KMS-11 (cell line): ENCODE measurements around the gene FKBP2.

Experiments
- H2AFZ ChIP-seq: fragments of 200-600 bp; sonication (generic); 2 replicates; pipeline ENCODE4 v1.6.1; 2016; ENCODE audit warnings: antibody characterized with exemption, mixed run types, low read depth
- H3K27ac ChIP-seq: fragments of 200-600 bp; sonication (generic); 2 replicates; pipeline ENCODE4 v1.6.1; 2016; ENCODE audit warnings: mild to moderate bottlenecking, mixed run types
- H3K27me3 ChIP-seq: fragments of 200-600 bp; sonication (generic); 2 replicates; pipeline ENCODE4 v1.6.1; 2017; ENCODE audit warnings: mild to moderate bottlenecking, low read depth, mixed run types, moderate library complexity; ENCODE audit not compliant: insufficient read depth
- H3K36me3 ChIP-seq: fragments of 200-600 bp; sonication (generic); 2 replicates; pipeline ENCODE4 v1.6.1; 2017; ENCODE audit warnings: mild to moderate bottlenecking, mixed run types; ENCODE audit not compliant: insufficient read depth
- H3K4me1 ChIP-seq: fragments of 200-600 bp; sonication (generic); 2 replicates; pipeline ENCODE4 v1.6.1; 2016; ENCODE audit warnings: mild to moderate bottlenecking, low read depth, mixed run types; ENCODE audit not compliant: poor library complexity, severe bottlenecking
- H3K4me2 ChIP-seq: fragments of 200-600 bp; sonication (generic); 2 replicates; pipeline ENCODE4 v1.7.0; 2016; ENCODE audit warnings: mild to moderate bottlenecking, mixed run types
- H3K4me3 ChIP-seq: fragments of 200-600 bp; sonication (generic); IDR thresholded peaks from 2 replicates; pipeline ENCODE4 v1.6.1; 2017; ENCODE audit warnings: low read depth, low read length, mixed read lengths; ENCODE audit not compliant: insufficient read depth
- H3K79me2 ChIP-seq: fragments of 200-600 bp; sonication (generic); 2 replicates; pipeline ENCODE4 v1.6.1; 2016; ENCODE audit warnings: low read depth, mixed run types; ENCODE audit not compliant: insufficient read depth
- H3K9ac ChIP-seq: fragments of 200-600 bp; sonication (generic); 2 replicates; pipeline ENCODE4 v1.6.1; 2016; ENCODE audit warnings: mild to moderate bottlenecking, mixed run types
- H4K20me1 ChIP-seq: fragments of 200-600 bp; sonication (generic); 2 replicates; pipeline ENCODE4 v1.6.1; 2016; ENCODE audit warnings: mild to moderate bottlenecking, mixed run types; ENCODE audit not compliant: insufficient read depth
- CTCF ChIP-seq: fragments of 200-600 bp; sonication (generic); conservative IDR thresholded peaks from 2 replicates; pipeline ENCODE4 v1.6.1; 2017; ENCODE audit warnings: low read depth, mild to moderate bottlenecking, antibody characterized with exemption, low read length, moderate library complexity, mixed read lengths

The FKBP2 gene

GRCh38 chr11:64278576-64279190 lies 37.8 kb downstream of the FKBP2 start:
- Histone ChIP-seq H3K27me3 (no peaks in the 10 kb centered on the region), H3K36me3 (no peaks in the 10 kb centered on the region), H2AFZ (no peak overlapping the region), H3K27ac (no peak overlapping the region), H3K4me1 (peaks cover 13% of the 10 kb centered on the region), H3K4me2 (no peak overlapping the region), H4K20me1 (no peaks in the 10 kb centered on the region), H3K79me2 (peaks cover 8% of the 10 kb centered on the region; the same call in 1 of the 2 replicates), H3K9ac (no peak overlapping the region), H3K4me3 (no peak overlapping the region)
- no peak for TF ChIP-seq CTCF

- H3K4me2 ChIP-seq, result no peak overlapping the region
- H4K20me1 ChIP-seq, result no peaks in the 10 kb centered on the region
- no peak overlapping the region for H3K27ac ChIP-seq
- no peaks in the 10 kb centered on the region for H3K27me3 ChIP-seq
- H2AFZ ChIP-seq, result no peak overlapping the region
- TF ChIP-seq CTCF, result no peak
- peaks cover 28% of the 10 kb centered on the region for H3K4me1 ChIP-seq
- no peaks in the 10 kb centered on the region for H3K36me3 ChIP-seq
- H3K9ac ChIP-seq, result no peak overlapping the region
- no peak overlapping the region for H3K4me3 ChIP-seq
- H3K79me2 ChIP-seq, result peaks cover 14% of the 10 kb centered on the region
These were observed 41.3 kb downstream of the FKBP2 start for GRCh38 chr11:64281957-64282770.

DNA sequence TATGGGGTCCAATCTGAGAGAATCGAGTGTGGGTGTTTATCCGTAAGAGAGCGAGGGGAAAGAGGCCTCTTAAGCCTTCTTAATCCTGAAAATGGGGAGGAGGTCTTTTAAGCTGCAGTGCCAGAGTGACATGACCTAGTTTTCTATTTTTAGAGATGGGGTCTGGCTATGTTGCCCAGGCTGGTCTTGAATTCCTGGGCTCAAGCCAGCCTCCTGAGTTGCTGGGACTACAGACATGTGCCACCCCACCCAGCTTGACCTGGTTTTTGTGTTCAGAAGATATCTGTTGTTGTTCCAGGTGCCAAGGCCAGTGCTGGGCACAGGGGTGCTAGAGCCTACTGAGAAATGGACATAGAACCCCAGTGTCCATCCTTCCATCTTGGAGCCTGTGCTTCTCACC lies 42.2 kb downstream of the FKBP2 start:
- Histone ChIP-seq H2AFZ (no peak overlapping the region), H3K27me3 (no peaks in the 10 kb centered on the region), H3K9ac (no peak overlapping the region), H3K36me3 (no peaks in the 10 kb centered on the region), H3K79me2 (peaks cover 14% of the 10 kb centered on the region), H3K4me3 (no peak overlapping the region), H4K20me1 (no peaks in the 10 kb centered on the region), H3K4me2 (peak overlapping the region; percentile 97; the same call in 1 of the 2 replicates), H3K4me1 (peaks cover 28% of the 10 kb centered on the region), H3K27ac (no peak overlapping the region; the same call in 1 of the 2 replicates)
- TF ChIP-seq CTCF, result no peak

DNA sequence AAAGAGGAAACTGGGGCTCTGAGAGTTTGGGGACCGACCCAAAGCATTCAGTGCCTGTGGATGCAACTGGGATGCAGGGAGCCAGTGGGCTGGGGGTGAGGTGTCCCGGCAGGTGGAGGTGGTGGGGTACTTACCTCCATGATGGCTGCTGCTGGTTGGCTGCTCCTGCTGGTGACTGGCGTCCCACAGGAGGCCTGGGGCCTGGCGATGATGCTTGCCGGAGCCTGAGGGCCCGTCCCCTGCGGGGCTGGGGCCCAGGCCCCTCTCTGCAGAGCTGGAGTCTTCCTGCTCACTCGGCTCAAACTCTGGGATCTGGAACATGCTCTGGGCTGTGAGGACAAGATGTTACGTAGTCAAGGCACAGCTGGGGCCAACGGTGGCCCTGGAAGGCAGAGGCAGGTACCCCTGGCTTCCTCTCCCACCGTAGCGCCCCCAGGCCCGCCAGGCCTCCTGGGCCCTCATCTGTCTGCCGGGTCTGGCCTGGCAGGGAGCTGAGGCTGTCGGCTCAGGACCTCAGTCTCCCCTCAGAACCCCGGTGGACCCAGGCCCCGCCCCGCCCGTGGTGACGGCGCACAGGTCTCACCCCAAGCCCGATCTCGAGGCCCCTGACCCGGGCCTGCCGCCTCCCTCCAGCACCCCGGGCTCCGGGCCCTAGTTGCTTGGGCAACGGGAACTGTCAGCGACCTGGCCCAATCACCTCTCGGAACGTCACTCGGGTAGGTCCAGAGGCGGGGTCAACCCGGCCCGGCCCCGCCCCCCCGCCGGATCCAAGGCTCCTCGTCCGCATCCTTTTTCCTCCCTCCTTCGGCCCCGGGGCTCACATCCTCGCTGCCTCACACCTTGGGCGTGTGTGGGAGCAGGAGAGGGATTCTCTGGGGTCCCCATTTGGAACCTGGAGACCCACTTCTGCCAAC lies 43.4 kb downstream of the FKBP2 start, which contains the start of gene BAD:
TSS of gene BAD (minus strand) at position 618 of the 914 bp plus-strand sequence. CDS start at position 321, 297 bp downstream.
- Histone ChIP-seq H3K4me2 (peak within 1 kb of the TSS; percentile 97), H4K20me1 (no peaks in the 10 kb centered on the region), H3K36me3 (no peaks in the 10 kb centered on the region), H3K27ac (peak within 1 kb of the TSS; percentile 92), H2AFZ (peak within 1 kb of the TSS; percentile 66), H3K27me3 (no peaks in the 10 kb centered on the region), H3K9ac (peak within 1 kb of the TSS; percentile 81), H3K4me3 (no peak within 1 kb of the TSS), H3K4me1 (peaks cover 28% of the 10 kb centered on the region), H3K79me2 (peaks cover 14% of the 10 kb centered on the region)
- TF ChIP-seq CTCF, result no peak
